ENCODE data around the gene DRAP1.

Gene DRAP1

GRCh38 chr11:65907878-65908277 is 11.3 kb upstream of the DRAP1 start:
- TF ChIP-seq YY1 (IDR thresholded peaks at IDR 0.05; ENCODE audit: low read depth) (no peak), RAD21 (IDR thresholded peaks at IDR 0.05; ENCODE audit: low read depth) (no peak), CREB1 (IDR thresholded peaks at IDR 0.05; ENCODE audit: low read depth) (no peak), MAX (IDR thresholded peaks at IDR 0.05) (no peak), FOXM1 (IDR thresholded peaks at IDR 0.05; ENCODE audit: borderline replicate concordance, low read depth) (no peak), TCF12 (IDR thresholded peaks at IDR 0.05; ENCODE audit: low read depth) (no peak), USF1 (IDR thresholded peaks at IDR 0.05) (no peak), ZBTB7A (IDR thresholded peaks at IDR 0.05; ENCODE audit: low read depth) (no peak), TEAD4 (IDR thresholded peaks at IDR 0.05) (no peak), TAF1 (IDR thresholded peaks at IDR 0.05; ENCODE audit: low read depth) (no peak), CEBPB (IDR thresholded peaks at IDR 0.05) (no peak), NFIC (IDR thresholded peaks at IDR 0.05) (no peak), EGR1 (IDR thresholded peaks at IDR 0.05) (no peak), EP300 (IDR thresholded peaks at IDR 0.05; ENCODE audit: borderline replicate concordance) (no peak)
- TF ChIP-seq, protein P1, sequence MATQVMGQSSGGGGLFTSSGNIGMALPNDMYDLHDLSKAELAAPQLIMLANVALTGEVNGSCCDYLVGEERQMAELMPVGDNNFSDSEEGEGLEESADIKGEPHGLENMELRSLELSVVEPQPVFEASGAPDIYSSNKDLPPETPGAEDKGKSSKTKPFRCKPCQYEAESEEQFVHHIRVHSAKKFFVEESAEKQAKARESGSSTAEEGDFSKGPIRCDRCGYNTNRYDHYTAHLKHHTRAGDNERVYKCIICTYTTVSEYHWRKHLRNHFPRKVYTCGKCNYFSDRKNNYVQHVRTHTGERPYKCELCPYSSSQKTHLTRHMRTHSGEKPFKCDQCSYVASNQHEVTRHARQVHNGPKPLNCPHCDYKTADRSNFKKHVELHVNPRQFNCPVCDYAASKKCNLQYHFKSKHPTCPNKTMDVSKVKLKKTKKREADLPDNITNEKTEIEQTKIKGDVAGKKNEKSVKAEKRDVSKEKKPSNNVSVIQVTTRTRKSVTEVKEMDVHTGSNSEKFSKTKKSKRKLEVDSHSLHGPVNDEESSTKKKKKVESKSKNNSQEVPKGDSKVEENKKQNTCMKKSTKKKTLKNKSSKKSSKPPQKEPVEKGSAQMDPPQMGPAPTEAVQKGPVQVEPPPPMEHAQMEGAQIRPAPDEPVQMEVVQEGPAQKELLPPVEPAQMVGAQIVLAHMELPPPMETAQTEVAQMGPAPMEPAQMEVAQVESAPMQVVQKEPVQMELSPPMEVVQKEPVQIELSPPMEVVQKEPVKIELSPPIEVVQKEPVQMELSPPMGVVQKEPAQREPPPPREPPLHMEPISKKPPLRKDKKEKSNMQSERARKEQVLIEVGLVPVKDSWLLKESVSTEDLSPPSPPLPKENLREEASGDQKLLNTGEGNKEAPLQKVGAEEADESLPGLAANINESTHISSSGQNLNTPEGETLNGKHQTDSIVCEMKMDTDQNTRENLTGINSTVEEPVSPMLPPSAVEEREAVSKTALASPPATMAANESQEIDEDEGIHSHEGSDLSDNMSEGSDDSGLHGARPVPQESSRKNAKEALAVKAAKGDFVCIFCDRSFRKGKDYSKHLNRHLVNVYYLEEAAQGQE (IDR thresholded peaks at IDR 0.05; ENCODE audit: low read depth): no peak

DNA sequence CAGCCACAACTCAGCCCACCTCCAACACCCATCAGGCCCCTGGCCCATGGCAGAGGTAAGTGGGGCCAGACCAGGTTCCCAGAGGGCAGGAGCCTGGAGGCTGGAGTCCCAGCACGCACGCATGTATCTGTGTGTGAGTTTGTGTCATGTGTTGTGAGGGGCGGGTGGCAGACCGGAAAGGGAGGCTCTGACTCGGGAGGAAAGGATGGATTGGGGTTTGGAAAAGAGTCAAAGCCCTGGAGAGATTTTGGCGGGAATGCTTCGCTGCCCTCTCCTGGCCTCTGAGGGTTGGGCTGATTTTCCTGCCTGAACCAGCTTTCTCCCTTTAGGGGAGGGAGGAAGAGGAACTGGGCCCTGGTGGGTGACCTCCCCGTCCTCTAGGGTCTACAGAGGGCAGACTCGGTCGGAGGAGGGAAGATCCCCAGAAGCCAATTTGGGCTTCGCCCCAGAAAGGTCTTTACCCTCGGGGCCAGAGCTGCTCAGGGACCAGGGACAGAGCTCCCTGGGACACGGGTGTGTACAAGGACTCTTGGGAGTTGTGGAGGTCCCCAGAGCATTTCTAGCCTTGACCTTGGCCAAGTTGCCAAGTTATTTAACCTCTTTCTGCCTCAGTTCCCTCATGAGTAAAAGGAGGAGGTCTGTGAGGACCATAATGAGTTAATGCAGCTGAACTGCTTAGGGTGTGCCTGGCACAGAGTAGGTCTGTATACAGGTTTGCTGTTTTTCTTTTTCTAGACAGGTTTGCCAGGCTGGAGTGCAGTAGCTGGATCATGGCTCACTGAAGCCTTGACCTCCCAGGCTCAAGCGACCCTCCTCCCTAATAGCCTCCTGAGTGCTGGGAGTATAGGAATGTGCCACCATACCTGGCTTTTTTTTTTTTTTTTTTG is 7.3 kb upstream of the DRAP1 start:
- TF ChIP-seq TAF1 (IDR thresholded peaks at IDR 0.05; ENCODE audit: low read depth) (no peak), USF1 (IDR thresholded peaks at IDR 0.05) (no peak), EP300 (IDR thresholded peaks at IDR 0.05; ENCODE audit: borderline replicate concordance) (no peak), YY1 (IDR thresholded peaks at IDR 0.05; ENCODE audit: low read depth) (no peak), MAX (IDR thresholded peaks at IDR 0.05) (peak; percentile 53; the same call in 1 of the 2 replicates), NFIC (IDR thresholded peaks at IDR 0.05) (0 out of 2 replicates have a peak, but pooled peaks have one; percentile 15), TEAD4 (IDR thresholded peaks at IDR 0.05) (no peak), FOXM1 (IDR thresholded peaks at IDR 0.05; ENCODE audit: borderline replicate concordance, low read depth) (no peak), RAD21 (IDR thresholded peaks at IDR 0.05; ENCODE audit: low read depth) (peak; percentile 62)
- TF ChIP-seq, protein P1 (IDR thresholded peaks at IDR 0.05; ENCODE audit: low read depth): 0 out of 2 replicates have a peak, but pooled peaks have one; percentile 37

- no peak for TF ChIP-seq RAD21 (IDR thresholded peaks at IDR 0.05; ENCODE audit: low read depth)
- TF ChIP-seq YY1 (IDR thresholded peaks at IDR 0.05; ENCODE audit: low read depth): no peak
- TF ChIP-seq FOXM1 (IDR thresholded peaks at IDR 0.05; ENCODE audit: borderline replicate concordance, low read depth): no peak
Measured at GRCh38 chr11:65912845-65913244, 6.4 kb upstream of the DRAP1 start.

GRCh38 chr11:65915101-65915820 is 4.0 kb upstream of the DRAP1 start:
- peak; percentile 66; the same call in 1 of the 2 replicates for TF ChIP-seq ZBTB7A (IDR thresholded peaks at IDR 0.05; ENCODE audit: low read depth)
- no peak for TF ChIP-seq EGR1 (IDR thresholded peaks at IDR 0.05)

- TF ChIP-seq TEAD4 (IDR thresholded peaks at IDR 0.05) (peak; percentile 91), EP300 (IDR thresholded peaks at IDR 0.05; ENCODE audit: borderline replicate concordance) (peak; percentile 83), TAF1 (IDR thresholded peaks at IDR 0.05; ENCODE audit: low read depth) (no peak), NFIC (IDR thresholded peaks at IDR 0.05) (peak; percentile 71), RAD21 (IDR thresholded peaks at IDR 0.05; ENCODE audit: low read depth) (no peak), FOXM1 (IDR thresholded peaks at IDR 0.05; ENCODE audit: borderline replicate concordance, low read depth) (0 out of 2 replicates have a peak, but pooled peaks have one; percentile 29), TCF12 (IDR thresholded peaks at IDR 0.05; ENCODE audit: low read depth) (peak; percentile 84), CREB1 (IDR thresholded peaks at IDR 0.05; ENCODE audit: low read depth) (no peak), MAX (IDR thresholded peaks at IDR 0.05) (0 out of 2 replicates have a peak, but pooled peaks have one; percentile 47)
Measured at GRCh38 chr11:65915821-65916251, 3.4 kb upstream of the DRAP1 start.
